GM15510 (cell line): ENCODE results near the gene ACACB.

Experiments
- POLR2A ChIP-seq: IDR thresholded peaks from 3 replicates; pipeline ENCODE4 v1.6.1; 2011; ENCODE audit warnings: borderline replicate concordance; ENCODE audit not compliant: insufficient read length; ENCODE audit errors: extremely low read depth

ACACB gene

GRCh38 chr12:109230193-109230592 lies 113.8 kb downstream of the ACACB start:
- TF ChIP-seq POLR2A: no peak

GRCh38 chr12:109232731-109233130 lies 116.3 kb downstream of the ACACB start:
- TF ChIP-seq POLR2A: no peak

DNA sequence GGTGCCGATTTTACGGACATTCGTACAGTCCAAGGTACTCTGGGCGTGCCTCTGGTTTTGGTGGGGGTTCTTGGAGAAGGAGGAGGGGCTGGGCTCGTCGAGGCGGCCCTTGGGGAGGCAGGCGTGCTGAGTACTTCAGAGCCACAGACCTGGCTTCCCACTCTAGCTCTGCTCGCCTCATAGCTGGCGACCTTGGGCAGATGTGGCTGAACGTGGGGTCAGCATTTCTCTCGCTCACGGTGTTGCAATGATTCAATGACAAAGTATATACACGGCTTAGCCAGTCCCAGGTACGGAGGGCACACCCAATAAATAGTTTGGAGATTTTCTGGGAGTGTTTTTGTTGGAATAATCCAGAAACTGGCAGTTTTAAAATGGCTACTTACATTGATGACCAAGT lies 117.6 kb downstream of the ACACB start:
- no peak for TF ChIP-seq POLR2A

DNA sequence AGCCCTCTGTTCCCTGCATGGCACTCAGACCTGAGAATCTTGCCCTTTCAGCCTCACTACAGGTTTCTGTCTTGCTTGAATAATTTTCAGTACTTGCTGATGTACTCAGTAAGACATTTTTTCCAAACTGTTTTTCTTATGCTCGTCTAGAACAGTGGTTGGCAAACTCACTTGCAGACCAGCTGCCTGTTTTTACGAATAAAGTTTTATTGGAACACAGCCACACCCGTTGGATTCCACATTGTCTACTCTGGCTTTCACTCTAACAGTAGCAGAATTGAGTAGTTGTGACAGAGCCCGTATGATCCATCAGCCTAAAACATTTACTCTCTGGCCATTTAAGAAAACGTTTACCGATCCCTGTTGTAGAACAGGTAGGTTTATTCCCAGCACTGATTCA lies 119.9 kb downstream of the ACACB start:
- TF ChIP-seq POLR2A: no peak

DNA sequence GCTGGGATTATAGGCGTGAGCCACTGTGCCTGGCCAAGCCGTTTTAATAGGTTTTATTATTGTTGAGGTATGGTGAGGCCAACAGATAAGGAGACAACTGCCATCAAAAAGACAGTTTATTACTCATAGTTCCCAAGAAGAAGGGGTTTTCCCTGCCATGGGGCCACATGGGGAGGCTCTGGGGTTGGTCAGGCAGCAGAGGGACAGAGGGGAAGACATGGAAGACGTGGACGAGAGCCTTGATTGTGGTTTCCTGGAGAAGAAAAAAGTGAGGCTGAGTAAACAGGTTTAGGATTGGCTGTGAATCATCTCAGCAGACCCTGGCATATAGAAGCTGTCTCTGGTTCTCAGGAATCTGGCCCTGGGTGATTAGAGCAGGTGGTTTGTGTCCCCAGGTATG lies 122.8 kb downstream of the ACACB start:
- no peak for TF ChIP-seq POLR2A

DNA sequence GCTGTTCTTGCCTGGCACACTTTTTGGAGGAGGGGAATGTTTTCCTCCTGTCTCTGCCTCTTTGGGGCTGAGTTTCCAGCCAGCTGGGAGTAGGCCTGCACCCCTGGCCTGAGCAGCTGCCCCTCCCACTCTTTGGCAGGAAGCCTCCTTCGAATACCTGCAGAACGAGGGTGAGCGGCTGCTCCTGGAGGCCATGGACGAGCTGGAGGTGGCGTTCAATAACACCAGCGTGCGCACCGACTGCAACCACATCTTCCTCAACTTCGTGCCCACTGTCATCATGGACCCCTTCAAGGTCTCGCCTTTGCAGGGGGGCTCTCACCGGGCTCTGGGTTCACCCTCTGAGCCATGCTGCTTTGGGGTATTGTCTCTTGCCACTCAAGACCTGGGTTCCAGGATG lies 123.3 kb downstream of the ACACB start:
- no peak for TF ChIP-seq POLR2A

DNA sequence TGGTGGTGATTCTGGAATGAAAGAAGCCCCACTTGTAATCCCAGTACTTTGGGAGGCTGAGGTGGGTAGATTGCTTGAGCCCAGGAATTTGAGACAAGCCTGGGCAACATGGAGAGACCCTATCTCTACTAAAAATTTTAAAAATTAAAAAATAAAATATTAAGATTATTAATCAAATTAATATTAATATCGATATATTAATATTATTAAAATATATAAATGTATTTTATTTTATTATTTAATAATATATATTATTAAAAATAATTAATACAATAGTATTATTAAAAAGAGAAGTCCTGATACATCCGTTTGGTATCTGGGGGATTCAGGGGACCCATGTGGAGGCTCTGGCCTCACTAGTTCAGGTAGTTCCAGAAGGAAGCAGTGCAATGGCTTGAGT lies 124.0 kb downstream of the ACACB start:
- TF ChIP-seq POLR2A: no peak

GRCh38 chr12:109241936-109242335 lies 125.5 kb downstream of the ACACB start:
- no peak for TF ChIP-seq POLR2A

- TF ChIP-seq POLR2A: no peak
These were observed 127.7 kb downstream of the ACACB start for GRCh38 chr12:109244073-109244472.

- TF ChIP-seq POLR2A: no peak
These were observed 129.8 kb downstream of the ACACB start for GRCh38 chr12:109246221-109246620.

- TF ChIP-seq POLR2A: no peak
These were observed 131.7 kb downstream of the ACACB start for GRCh38 chr12:109247831-109248654.

GRCh38 chr12:109250523-109250922 lies 134.1 kb downstream of the ACACB start:
- TF ChIP-seq POLR2A: no peak

GRCh38 chr12:109252799-109253198 lies 136.4 kb downstream of the ACACB start:
- TF ChIP-seq POLR2A: no peak

DNA sequence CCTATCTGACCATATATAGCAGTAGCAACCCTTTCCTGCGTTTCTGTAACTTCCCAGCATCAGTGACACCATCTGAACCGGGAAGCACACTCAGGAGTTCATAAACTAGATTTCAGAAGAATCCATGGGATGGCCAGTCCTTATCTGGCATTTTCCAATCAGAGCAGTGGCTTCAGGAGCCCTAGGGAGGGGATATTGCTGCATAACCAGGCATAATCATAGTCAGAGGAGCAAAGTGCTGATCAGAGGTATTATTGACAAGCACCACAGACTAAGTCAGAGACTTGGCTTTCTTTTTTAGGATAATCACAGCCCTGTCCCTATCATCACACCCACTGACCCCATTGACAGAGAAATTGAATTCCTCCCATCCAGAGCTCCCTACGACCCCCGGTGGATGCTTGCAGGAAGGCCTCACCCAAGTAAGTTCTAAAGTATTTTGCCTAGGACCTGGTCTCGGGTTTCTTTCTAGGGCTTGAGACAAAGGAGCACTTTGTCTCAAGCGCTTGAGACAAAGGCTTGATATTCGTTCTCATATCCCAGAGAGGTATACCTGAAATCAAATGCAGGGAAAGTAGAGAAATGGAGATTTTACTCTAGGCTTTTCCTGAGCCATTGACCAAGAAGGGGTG lies 137.6 kb downstream of the ACACB start:
- TF ChIP-seq POLR2A: no peak

GRCh38 chr12:109255377-109255776 lies 139.0 kb downstream of the ACACB start:
- TF ChIP-seq POLR2A: no peak

- TF ChIP-seq POLR2A: no peak
These were observed 139.6 kb downstream of the ACACB start for GRCh38 chr12:109256011-109256410.
